IMR-90 (cell line): Measurements from ENCODE around the gene HDC. TPM values are rescaled to one million over a fixed set of nuclear protein-coding genes. Genes with fewer than 3 reads are reported as not detected.

Experiments used
- ATAC-seq: fragments of 200-7000 bp; cut with Tn5 transposase; 2 replicates; pipeline ENCODE4 v1.9.1; 2020; ENCODE audit warnings: low read depth, mild to moderate bottlenecking, moderate library complexity
- BruUV-seq: library from RNA; stranded (reverse); fragments of 400-500 nt; replicated peaks from 2 replicates; lab custom pipeline; 2021; lab: Mats Ljungman, UMichigan
- CTCF ChIA-PET: fragments of 300-600 bp; formaldehyde crosslinking; extraction: SDS; loops from one replicate; lab custom pipeline; 2021; ENCODE audit warnings: antibody characterized with exemption; lab: Yijun Ruan, JAX
- POLR2A ChIA-PET: fragments of 300-600 bp; sonication (Branson Sonifier 250); formaldehyde crosslinking; loops from one replicate; lab custom pipeline; 2022; ENCODE audit warnings: antibody characterized with exemption; ENCODE audit not compliant: unreplicated experiment; lab: Charles Lee
- DNase-seq: peaks from one replicate; pipeline ENCODE4 v3.0.0; 2013
- H2AFZ ChIP-seq: replicated peaks from 2 replicates; pipeline ENCODE3; 2013; ENCODE audit warnings: low read length, mild to moderate bottlenecking; ENCODE audit not compliant: poor library complexity
- H2AK5ac ChIP-seq: 2 replicates; pipeline ENCODE4 v1.6.1; 2013; ENCODE audit warnings: low read depth, low read length, inconsistent platforms
- H2AK9ac ChIP-seq: replicated peaks from 2 replicates; pipeline ENCODE3; 2013; ENCODE audit warnings: mild to moderate bottlenecking, low read depth, low read length, moderate library complexity; ENCODE audit not compliant: poor library complexity
- H2BK120ac ChIP-seq: 2 replicates; pipeline ENCODE4 v1.6.1; 2013; ENCODE audit warnings: low read depth, low read length, inconsistent platforms
- H2BK15ac ChIP-seq: 3 replicates; pipeline ENCODE4 v1.6.1; 2013; ENCODE audit warnings: low read depth, low read length, inconsistent platforms
- H2BK20ac ChIP-seq: 2 replicates; pipeline ENCODE4 v1.6.1; 2013; ENCODE audit warnings: low read depth, mild to moderate bottlenecking, inconsistent platforms, low read length, moderate library complexity
- H2BK5ac ChIP-seq: 2 replicates; pipeline ENCODE4 v1.6.1; 2013; ENCODE audit warnings: mild to moderate bottlenecking, low read depth, low read length, inconsistent platforms; ENCODE audit not compliant: poor library complexity, severe bottlenecking
- H3K14ac ChIP-seq: replicated peaks from 2 replicates; pipeline ENCODE4 v1.6.1; 2013; ENCODE audit warnings: low read depth, low read length, inconsistent platforms
- H3K18ac ChIP-seq: 2 replicates; pipeline ENCODE4 v1.6.1; 2013; ENCODE audit warnings: low read depth, low read length, control low read depth
- H3K23ac ChIP-seq: 2 replicates; pipeline ENCODE4 v1.6.1; 2013; ENCODE audit warnings: low read depth, low read length, inconsistent platforms
- H3K27ac ChIP-seq: 2 replicates; pipeline ENCODE4 v1.5.1; 2013; ENCODE audit warnings: mild to moderate bottlenecking, control low read depth, low read length; ENCODE audit not compliant: insufficient read depth
- H3K27me3 ChIP-seq: 2 replicates; pipeline ENCODE4 v1.6.1; 2013; ENCODE audit warnings: low read length; ENCODE audit not compliant: control insufficient read depth, insufficient read depth
- H3K36me3 ChIP-seq: 2 replicates; pipeline ENCODE4 v1.6.1; 2013; ENCODE audit warnings: low read length, mixed read lengths; ENCODE audit not compliant: control insufficient read depth, insufficient read depth
- H3K4ac ChIP-seq: 2 replicates; pipeline ENCODE4 v1.6.1; 2013; ENCODE audit warnings: low read depth, low read length, inconsistent platforms
- H3K4me1 ChIP-seq: 2 replicates; pipeline ENCODE4 v1.6.1; 2013; ENCODE audit warnings: low read length, mixed read lengths; ENCODE audit not compliant: control insufficient read depth, insufficient read depth
- H3K4me2 ChIP-seq: 2 replicates; pipeline ENCODE4 v1.6.1; 2013; ENCODE audit warnings: low read depth, mild to moderate bottlenecking, control low read depth, low read length, moderate library complexity
- H3K4me3 ChIP-seq: 2 replicates; pipeline ENCODE4 v1.5.1; 2013; ENCODE audit warnings: low read depth, mild to moderate bottlenecking, control low read depth, low read length, moderate library complexity; ENCODE audit not compliant: insufficient read depth
- H3K56ac ChIP-seq: 2 replicates; pipeline ENCODE4 v1.6.1; 2013; ENCODE audit warnings: low read length, inconsistent platforms; ENCODE audit not compliant: insufficient read depth; ENCODE audit errors: extremely low read depth
- H3K79me1 ChIP-seq, 2 experiments: 2 replicates each; pipeline ENCODE4 v1.6.1; 2013; ENCODE audit warnings: low read length in 2 of 2, inconsistent platforms in 1 of 2, low read depth in 1 of 2
- H3K9ac ChIP-seq: 2 replicates; pipeline ENCODE4 v1.6.1; 2013; ENCODE audit warnings: low read depth, low read length, control low read depth
- H3K9me1 ChIP-seq: 2 replicates; pipeline ENCODE4 v1.6.1; 2013; ENCODE audit warnings: low read length, inconsistent platforms; ENCODE audit not compliant: insufficient read depth
- H3K9me3 ChIP-seq: 2 replicates; pipeline ENCODE4 v1.6.1; 2013; ENCODE audit warnings: low read length; ENCODE audit not compliant: control insufficient read depth, insufficient read depth
- H4K20me1 ChIP-seq: 2 replicates; pipeline ENCODE4 v1.6.1; 2013; ENCODE audit warnings: low read length, inconsistent platforms; ENCODE audit not compliant: insufficient read depth
- H4K5ac ChIP-seq: 2 replicates; pipeline ENCODE4 v1.6.1; 2013; ENCODE audit warnings: mild to moderate bottlenecking, low read depth, low read length, control low read depth
- H4K8ac ChIP-seq, 2 experiments: 2 replicates each; pipeline ENCODE4 v1.6.1; 2013; ENCODE audit warnings: low read depth in 2 of 2, low read length in 2 of 2, control low read depth in 1 of 2, inconsistent platforms in 1 of 2
- H4K91ac ChIP-seq: 2 replicates; pipeline ENCODE4 v1.6.1; 2013; ENCODE audit warnings: low read depth, low read length, inconsistent platforms; ENCODE audit not compliant: insufficient read depth
- MAFK ChIP-seq: IDR thresholded peaks from 2 replicates; pipeline ENCODE4 v1.6.1; 2012; ENCODE audit warnings: low read depth, low read length, improper control_type of control experiment
- RAD21 ChIP-seq: IDR thresholded peaks from 2 replicates; pipeline ENCODE4 v1.6.1; 2012; ENCODE audit warnings: low read length, improper control_type of control experiment
- SMC3 ChIP-seq: fragments of 150-350 bp; IDR thresholded peaks from 2 replicates; pipeline ENCODE4 v1.6.1; 2016; ENCODE audit warnings: low read depth, mild to moderate bottlenecking, antibody characterized with exemption, low read length, moderate library complexity
- WGBS, 2 experiments: methylation state at CpG; one replicate each; pipeline versions ENCODE4 v1.1.5 to v1.1.7; 2013; ENCODE audit warnings: missing lambda C conversion rate in 2 of 2; ENCODE audit not compliant: insufficient read length in 1 of 2; ENCODE audit errors: extremely low coverage in 2 of 2; 5-methylcytosine and 5-hydroxymethylcytosine counted together
- dilution Hi-C: fragments of 300-500 bp; cut with HindIII; formaldehyde crosslinking; loops from one replicate; pipeline ENCODE4 v1.14.3; 2018; ENCODE audit warnings: low sequenced_read_pairs; ENCODE audit not compliant: unreplicated experiment
- in situ Hi-C: fragments of 300-500 bp; cut with MboI; formaldehyde crosslinking; loops from 3 replicates; pipeline ENCODE4 v1.14.3; 2019; ENCODE audit warnings: low sequenced_read_pairs, inconsistent platforms, mixed read lengths
- intact Hi-C: fragments of 100-400 bp; cut with micrococcal nuclease; formaldehyde crosslinking; loops from 2 replicates; pipeline ENCODE4 v1.10.0; 2022
- polyA plus RNA-seq, 3 experiments: library from polyadenylated mRNA; depleted of rRNA; stranded (reverse); fragments of >200 nt; gene quantifications; 2 replicates each; pipeline ENCODE4 v1.2.3, GENCODE V29; 2012; ENCODE audit warnings: low replicate concordance in 1 of 3
- total RNA-seq: library from RNA; depleted of rRNA; stranded (reverse); fragments of >200 nt; gene quantifications from 2 replicates; pipeline ENCODE4 v1.2.3, GENCODE V29; 2012

HDC gene
- total and polyA plus RNA-seq, 2 of the 4 experiments (the other 2 are of a cell fraction), result not detected

DNA sequence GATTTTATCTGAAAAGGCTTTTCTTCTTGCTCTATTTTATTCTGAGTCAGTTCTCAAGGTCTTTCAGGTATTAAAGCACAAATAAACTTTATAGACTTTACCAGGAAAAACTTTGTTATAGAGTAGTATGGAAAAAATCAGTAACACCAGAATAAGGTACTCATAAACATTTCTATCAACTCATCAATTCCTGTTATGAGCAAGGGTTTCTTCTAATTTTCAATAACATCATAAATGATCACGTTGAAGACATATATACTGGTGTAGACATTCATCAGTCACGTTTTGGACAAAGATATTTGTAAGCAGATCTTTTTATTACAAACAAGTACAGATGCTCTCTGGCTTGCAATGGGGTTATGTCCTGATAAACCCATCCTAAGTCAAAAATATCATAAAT, 9.6 kb upstream of the HDC start:
- no peak overlapping the region for H3K4me2 ChIP-seq
- no peak overlapping the region for H2AK5ac ChIP-seq
- H3K18ac ChIP-seq, result no peak overlapping the region
- dilution Hi-C loops (no loop called here), in situ Hi-C loops (no loop called here), intact Hi-C loops (no loop called here)
- H3K9me1 ChIP-seq, result no peaks in the 10 kb centered on the region; the same call in 1 of the 2 replicates
- H3K9me3 ChIP-seq, result no peaks in the 10 kb centered on the region
- no peaks in the 10 kb centered on the region for H3K27me3 ChIP-seq
- H4K91ac ChIP-seq, result no peak overlapping the region
- TF ChIP-seq MAFK (no peak), RAD21 (no peak), SMC3 (no peak)
- H3K23ac ChIP-seq, result no peak overlapping the region
- DNase-seq (no peak), ATAC-seq (no peak)
- no CpG with 5 or more reads among the region's 2 CpGs for WGBS, 2 experiments
- no peak overlapping the region for H3K4ac ChIP-seq
- H3K4me1 ChIP-seq, result no peaks in the 10 kb centered on the region
- H3K27ac ChIP-seq, result no peak overlapping the region
- H3K56ac ChIP-seq, result no peak overlapping the region
- no peak overlapping the region for H4K8ac ChIP-seq
- H3K14ac ChIP-seq, result no peak overlapping the region
- no peaks in the 10 kb centered on the region for H3K79me1 ChIP-seq
- ChIA-PET POLR2A (no interaction called here), CTCF (no interaction called here)
- peaks cover 1% of the 10 kb centered on the region; the same call in 1 of the 2 replicates for H3K36me3 ChIP-seq
- no peak overlapping the region for H2BK5ac ChIP-seq
- H4K5ac ChIP-seq, result no peak overlapping the region
- H2AFZ ChIP-seq, result no peak overlapping the region
- no peaks in the 10 kb centered on the region for H4K20me1 ChIP-seq
- no peak overlapping the region for H2BK15ac ChIP-seq
- H3K9ac ChIP-seq, result no peak overlapping the region
- H3K4me3 ChIP-seq, result no peak overlapping the region
- no peak overlapping the region for H2AK9ac ChIP-seq
- H2BK20ac ChIP-seq, result no peak overlapping the region
- no TSS peak for BruUV-seq
- H2BK120ac ChIP-seq, result no peak overlapping the region
